HCT116 (cell line): ENCODE measurements around the gene TMEM254.

Experiments
- ATF3 ChIP-seq: IDR thresholded peaks from 2 replicates; pipeline ENCODE4 v1.6.1; 2012
- CBX3 ChIP-seq: IDR thresholded peaks from 2 replicates; pipeline ENCODE4 v1.6.1; 2012; ENCODE audit warnings: low read depth
- CEBPB ChIP-seq: IDR thresholded peaks from 2 replicates; pipeline ENCODE4 v1.6.1; 2012; ENCODE audit warnings: low read depth
- CTCF ChIP-seq, 3 experiments: fragments of 200-600 bp in 1 of 3; sonication (generic) in 1 of 3; IDR thresholded peaks in 2 of 3; conservative IDR thresholded peaks in 1 of 3; 2 replicates each; pipeline ENCODE4 v1.5.1; 2012 to 2017; ENCODE audit warnings: low read depth in 2 of 3, low read length in 2 of 3, antibody characterized with exemption in 1 of 3, borderline replicate concordance in 1 of 3, control low read depth in 1 of 3, mild to moderate bottlenecking in 1 of 3, mixed read lengths in 1 of 3, mixed run types in 1 of 3, moderate library complexity in 1 of 3; ENCODE audit not compliant: insufficient read depth in 1 of 3
- EGR1 ChIP-seq: IDR thresholded peaks from 2 replicates; pipeline ENCODE4 v1.6.1; 2012; ENCODE audit warnings: low read depth
- EZH2 ChIP-seq: fragments of 200-600 bp; sonication (generic); IDR thresholded peaks from 2 replicates; pipeline ENCODE4 v1.6.1; 2017; ENCODE audit warnings: antibody characterized with exemption, mixed run types
- MAX ChIP-seq: IDR thresholded peaks from 2 replicates; pipeline ENCODE4 v1.6.1; 2012
- POLR2A ChIP-seq: IDR thresholded peaks from 2 replicates; pipeline ENCODE4 v1.7.0; 2011; ENCODE audit warnings: borderline replicate concordance; ENCODE audit not compliant: insufficient read depth, insufficient read length; ENCODE audit errors: extremely low read depth
- POLR2AphosphoS5 ChIP-seq: IDR thresholded peaks from 2 replicates; pipeline ENCODE4 v1.6.1; 2011; ENCODE audit warnings: mild to moderate bottlenecking, low read depth, low read length, moderate library complexity
- SP1 ChIP-seq: IDR thresholded peaks from 2 replicates; pipeline ENCODE4 v1.6.1; 2012; ENCODE audit warnings: low read depth
- TCF7L2 ChIP-seq: IDR thresholded peaks from 2 replicates; pipeline ENCODE4 v1.7.0; 2011; ENCODE audit warnings: borderline replicate concordance, inconsistent platforms; ENCODE audit not compliant: insufficient read depth, insufficient read length; ENCODE audit errors: extremely low read depth
- YY1 ChIP-seq: IDR thresholded peaks from 2 replicates; pipeline ENCODE4 v1.6.1; 2011; ENCODE audit warnings: low read length, low read depth, moderate library complexity, mild to moderate bottlenecking; ENCODE audit not compliant: insufficient replicate concordance; ENCODE audit errors: extremely low read depth
- ZBTB33 ChIP-seq: IDR thresholded peaks from 2 replicates; pipeline ENCODE4 v1.6.1; 2011; ENCODE audit warnings: mild to moderate bottlenecking, low read length, moderate library complexity; ENCODE audit not compliant: insufficient replicate concordance; ENCODE audit errors: extremely low read depth

GRCh38 chr10:80050752-80051151 is 27.7 kb upstream of the TMEM254 start:
- TF ChIP-seq CTCF (IDR thresholded peaks at IDR 0.05 in 2 of 3, conservative IDR thresholded peaks at IDR 0.05 in 1 of 3; ENCODE audit: borderline replicate concordance in 1 of 3, insufficient read depth in 1 of 3, low read depth in 2 of 3, low read length in 2 of 3), result no peak
- no peak for TF ChIP-seq ATF3
- TF ChIP-seq YY1, result no peak
- TF ChIP-seq POLR2A, result no peak
- TF ChIP-seq EZH2, result no peak
- no peak for TF ChIP-seq ZBTB33
- no peak for TF ChIP-seq SP1
- TF ChIP-seq EGR1, result no peak
- TF ChIP-seq TCF7L2, result no peak
- TF ChIP-seq POLR2AphosphoS5, result no peak
- TF ChIP-seq CEBPB, result no peak
- no peak for TF ChIP-seq MAX
- TF ChIP-seq CBX3, result no peak
